Measurements from ENCODE around the gene MYBPC1.

DNA sequence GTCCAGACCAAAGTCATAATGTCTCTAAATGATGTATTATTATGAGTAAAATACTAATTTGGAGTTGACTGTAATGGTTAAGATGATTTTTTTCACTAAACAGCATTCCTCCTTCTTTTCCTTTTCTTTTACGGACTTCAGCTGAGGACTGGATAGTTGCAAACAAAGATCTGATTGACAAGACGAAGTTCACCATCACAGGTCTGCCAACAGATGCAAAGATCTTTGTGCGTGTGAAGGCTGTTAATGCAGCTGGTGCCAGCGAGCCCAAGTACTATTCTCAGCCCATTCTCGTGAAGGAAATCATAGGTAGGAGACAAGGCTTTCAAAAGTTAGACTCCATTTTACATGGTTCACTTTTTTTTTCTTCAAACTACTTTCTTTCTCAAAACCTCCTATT lies 72.8 kb downstream of the MYBPC1 start:
- TF ChIP-seq, protein P1, sequence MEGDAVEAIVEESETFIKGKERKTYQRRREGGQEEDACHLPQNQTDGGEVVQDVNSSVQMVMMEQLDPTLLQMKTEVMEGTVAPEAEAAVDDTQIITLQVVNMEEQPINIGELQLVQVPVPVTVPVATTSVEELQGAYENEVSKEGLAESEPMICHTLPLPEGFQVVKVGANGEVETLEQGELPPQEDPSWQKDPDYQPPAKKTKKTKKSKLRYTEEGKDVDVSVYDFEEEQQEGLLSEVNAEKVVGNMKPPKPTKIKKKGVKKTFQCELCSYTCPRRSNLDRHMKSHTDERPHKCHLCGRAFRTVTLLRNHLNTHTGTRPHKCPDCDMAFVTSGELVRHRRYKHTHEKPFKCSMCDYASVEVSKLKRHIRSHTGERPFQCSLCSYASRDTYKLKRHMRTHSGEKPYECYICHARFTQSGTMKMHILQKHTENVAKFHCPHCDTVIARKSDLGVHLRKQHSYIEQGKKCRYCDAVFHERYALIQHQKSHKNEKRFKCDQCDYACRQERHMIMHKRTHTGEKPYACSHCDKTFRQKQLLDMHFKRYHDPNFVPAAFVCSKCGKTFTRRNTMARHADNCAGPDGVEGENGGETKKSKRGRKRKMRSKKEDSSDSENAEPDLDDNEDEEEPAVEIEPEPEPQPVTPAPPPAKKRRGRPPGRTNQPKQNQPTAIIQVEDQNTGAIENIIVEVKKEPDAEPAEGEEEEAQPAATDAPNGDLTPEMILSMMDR (IDR thresholded peaks at IDR 0.05) = no peak
- TF ChIP-seq TCF7L2 (IDR thresholded peaks at IDR 0.05; ENCODE audit: low read depth, low read length) (no peak), POLR2AphosphoS5 (IDR thresholded peaks at IDR 0.05; ENCODE audit: low read depth, low read length) (no peak)
- TF ChIP-seq, protein P2, sequence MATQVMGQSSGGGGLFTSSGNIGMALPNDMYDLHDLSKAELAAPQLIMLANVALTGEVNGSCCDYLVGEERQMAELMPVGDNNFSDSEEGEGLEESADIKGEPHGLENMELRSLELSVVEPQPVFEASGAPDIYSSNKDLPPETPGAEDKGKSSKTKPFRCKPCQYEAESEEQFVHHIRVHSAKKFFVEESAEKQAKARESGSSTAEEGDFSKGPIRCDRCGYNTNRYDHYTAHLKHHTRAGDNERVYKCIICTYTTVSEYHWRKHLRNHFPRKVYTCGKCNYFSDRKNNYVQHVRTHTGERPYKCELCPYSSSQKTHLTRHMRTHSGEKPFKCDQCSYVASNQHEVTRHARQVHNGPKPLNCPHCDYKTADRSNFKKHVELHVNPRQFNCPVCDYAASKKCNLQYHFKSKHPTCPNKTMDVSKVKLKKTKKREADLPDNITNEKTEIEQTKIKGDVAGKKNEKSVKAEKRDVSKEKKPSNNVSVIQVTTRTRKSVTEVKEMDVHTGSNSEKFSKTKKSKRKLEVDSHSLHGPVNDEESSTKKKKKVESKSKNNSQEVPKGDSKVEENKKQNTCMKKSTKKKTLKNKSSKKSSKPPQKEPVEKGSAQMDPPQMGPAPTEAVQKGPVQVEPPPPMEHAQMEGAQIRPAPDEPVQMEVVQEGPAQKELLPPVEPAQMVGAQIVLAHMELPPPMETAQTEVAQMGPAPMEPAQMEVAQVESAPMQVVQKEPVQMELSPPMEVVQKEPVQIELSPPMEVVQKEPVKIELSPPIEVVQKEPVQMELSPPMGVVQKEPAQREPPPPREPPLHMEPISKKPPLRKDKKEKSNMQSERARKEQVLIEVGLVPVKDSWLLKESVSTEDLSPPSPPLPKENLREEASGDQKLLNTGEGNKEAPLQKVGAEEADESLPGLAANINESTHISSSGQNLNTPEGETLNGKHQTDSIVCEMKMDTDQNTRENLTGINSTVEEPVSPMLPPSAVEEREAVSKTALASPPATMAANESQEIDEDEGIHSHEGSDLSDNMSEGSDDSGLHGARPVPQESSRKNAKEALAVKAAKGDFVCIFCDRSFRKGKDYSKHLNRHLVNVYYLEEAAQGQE (IDR thresholded peaks at IDR 0.05; ENCODE audit: insufficient read depth in 1 of 2, low read depth in 2 of 2, low read length in 1 of 2) = no peak

Data from Panc1 (cell line).